ENCODE data around the gene HP1BP3.

- TF ChIP-seq CTCF (conservative IDR thresholded peaks at IDR 0.05): no peak
- TF ChIP-seq EZH2 (IDR thresholded peaks at IDR 0.05; ENCODE audit: low read depth): no peak
Measured at GRCh38 chr1:20724364-20725188, 62.5 kb downstream of the HP1BP3 start.

Measured in PC-9 (cell line).